ENCODE results near the gene PANK3.

PANK3 gene

GRCh38 chr5:168611165-168611564 lies 32.0 kb upstream of the PANK3 start:
- no peaks in the 10 kb centered on the region for H3K36me3 ChIP-seq (ENCODE audit: insufficient read depth)
- no peak overlapping the region for H2AFZ ChIP-seq (ENCODE audit: low read depth)
- no peak overlapping the region for H3K9ac ChIP-seq
- no peaks in the 10 kb centered on the region for H4K20me1 ChIP-seq (ENCODE audit: insufficient read depth)
- no peak for TF ChIP-seq CTCF (conservative IDR thresholded peaks at IDR 0.05; ENCODE audit: low read depth, low read length)
- no peaks in the 10 kb centered on the region for H3K27me3 ChIP-seq (ENCODE audit: insufficient read depth, low read depth)
- no peaks in the 10 kb centered on the region for H3K79me2 ChIP-seq (ENCODE audit: insufficient read depth, low read depth)
- no peak overlapping the region for H3K4me2 ChIP-seq
- no peak overlapping the region for H3K27ac ChIP-seq
- H3K4me3 ChIP-seq (IDR thresholded peaks at IDR 0.05; ENCODE audit: insufficient read depth, low read depth, low read length): no peak overlapping the region
- peaks cover 5% of the 10 kb centered on the region for H3K4me1 ChIP-seq (ENCODE audit: low read depth, poor library complexity, severe bottlenecking)

GRCh38 chr5:168609806-168610482 lies 30.8 kb upstream of the PANK3 start:
- no peak overlapping the region for H3K4me3 ChIP-seq (IDR thresholded peaks at IDR 0.05; ENCODE audit: insufficient read depth, low read depth, low read length)
- peaks cover 5% of the 10 kb centered on the region for H3K4me1 ChIP-seq (ENCODE audit: low read depth, poor library complexity, severe bottlenecking)
- H3K36me3 ChIP-seq (ENCODE audit: insufficient read depth): no peaks in the 10 kb centered on the region
- no peaks in the 10 kb centered on the region for H3K27me3 ChIP-seq (ENCODE audit: insufficient read depth, low read depth)
- H2AFZ ChIP-seq (ENCODE audit: low read depth): no peak overlapping the region
- no peaks in the 10 kb centered on the region for H4K20me1 ChIP-seq (ENCODE audit: insufficient read depth)
- no peak overlapping the region for H3K27ac ChIP-seq
- no peak overlapping the region for H3K9ac ChIP-seq
- no peak overlapping the region for H3K4me2 ChIP-seq
- no peak for TF ChIP-seq CTCF (conservative IDR thresholded peaks at IDR 0.05; ENCODE audit: low read depth, low read length)
- H3K79me2 ChIP-seq (ENCODE audit: insufficient read depth, low read depth): no peaks in the 10 kb centered on the region

GRCh38 chr5:168608821-168609220 lies 29.7 kb upstream of the PANK3 start:
- Histone ChIP-seq H2AFZ (ENCODE audit: low read depth) (no peak overlapping the region), H4K20me1 (ENCODE audit: insufficient read depth) (no peaks in the 10 kb centered on the region), H3K27ac (no peak overlapping the region), H3K4me3 (IDR thresholded peaks at IDR 0.05; ENCODE audit: insufficient read depth, low read depth, low read length) (no peak overlapping the region), H3K27me3 (ENCODE audit: insufficient read depth, low read depth) (no peaks in the 10 kb centered on the region), H3K36me3 (ENCODE audit: insufficient read depth) (no peaks in the 10 kb centered on the region), H3K79me2 (ENCODE audit: insufficient read depth, low read depth) (no peaks in the 10 kb centered on the region), H3K4me1 (ENCODE audit: low read depth, poor library complexity, severe bottlenecking) (peaks cover 5% of the 10 kb centered on the region), H3K9ac (no peak overlapping the region), H3K4me2 (no peak overlapping the region)
- TF ChIP-seq CTCF (conservative IDR thresholded peaks at IDR 0.05; ENCODE audit: low read depth, low read length): no peak

DNA sequence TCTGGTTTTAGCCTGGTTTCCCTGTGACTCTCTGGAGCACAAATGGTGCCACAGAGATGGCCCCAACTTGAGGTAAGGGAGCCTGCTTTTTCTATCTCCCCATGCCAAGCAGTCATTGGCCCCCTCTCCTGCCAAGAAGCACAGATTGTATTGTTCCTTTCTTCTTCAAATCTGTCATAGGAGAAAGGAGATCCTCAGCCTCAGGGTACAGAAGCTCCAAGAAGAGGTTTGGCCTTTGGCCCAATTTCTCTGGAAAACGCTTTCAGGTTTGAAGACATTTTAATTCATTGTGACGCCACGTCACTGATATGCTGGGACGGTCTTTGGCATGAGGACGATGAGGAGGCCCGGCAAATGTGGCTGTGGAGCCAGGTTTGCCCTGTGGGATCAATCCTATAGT lies 29.2 kb upstream of the PANK3 start:
- H3K4me2 ChIP-seq: no peak overlapping the region; the same call in 1 of the 2 replicates
- H2AFZ ChIP-seq (ENCODE audit: low read depth): no peak overlapping the region
- no peak for TF ChIP-seq CTCF (conservative IDR thresholded peaks at IDR 0.05; ENCODE audit: low read depth, low read length)
- H3K36me3 ChIP-seq (ENCODE audit: insufficient read depth): no peaks in the 10 kb centered on the region
- H3K9ac ChIP-seq: no peak overlapping the region
- no peaks in the 10 kb centered on the region for H3K27me3 ChIP-seq (ENCODE audit: insufficient read depth, low read depth)
- peaks cover 5% of the 10 kb centered on the region for H3K4me1 ChIP-seq (ENCODE audit: low read depth, poor library complexity, severe bottlenecking)
- H3K79me2 ChIP-seq (ENCODE audit: insufficient read depth, low read depth): no peaks in the 10 kb centered on the region
- H3K27ac ChIP-seq: no peak overlapping the region
- no peak overlapping the region for H3K4me3 ChIP-seq (IDR thresholded peaks at IDR 0.05; ENCODE audit: insufficient read depth, low read depth, low read length)
- no peaks in the 10 kb centered on the region for H4K20me1 ChIP-seq (ENCODE audit: insufficient read depth)

Measured in KMS-11 (cell line).